Measurements from ENCODE around the gene DES.

DES gene

GRCh38 chr2:219468410-219469185 lies 50.4 kb downstream of the DES start:
- Histone ChIP-seq H3K4ac (ENCODE audit: low read length) (peak overlapping the region; percentile 53), H3K23ac (ENCODE audit: low read depth, low read length, poor library complexity) (peak overlapping the region; percentile 83), H3K36me3 (replicated peaks in 1 of 2; ENCODE audit: control insufficient read depth in 2 of 2, insufficient read depth in 2 of 2, low read length in 2 of 2) (no peaks in the 10 kb centered on the region), H2AFZ (ENCODE audit: low read length) (no peak overlapping the region), H4K8ac (ENCODE audit: low read depth, low read length) (no peak overlapping the region), H4K91ac (ENCODE audit: low read depth, low read length, poor library complexity) (no peak overlapping the region), H3K4me2 (ENCODE audit: insufficient read depth, low read length, poor library complexity, severe bottlenecking) (no peak overlapping the region), H3K9ac (ENCODE audit: low read depth, low read length, poor library complexity) (no peak overlapping the region), H2BK15ac (ENCODE audit: low read length) (no peak overlapping the region), H3K18ac (ENCODE audit: low read length) (peak overlapping the region; percentile 17), H3K27me3 (ENCODE audit: control insufficient read depth in 3 of 3, insufficient read depth in 3 of 3, low read depth in 1 of 3, low read length in 3 of 3) (no peaks in the 10 kb centered on the region), H3K79me1 (ENCODE audit: low read depth, low read length) (peaks cover 5% of the 10 kb centered on the region), H3K9me3 (replicated peaks in 1 of 2; ENCODE audit: control insufficient read depth in 2 of 2, insufficient read depth in 1 of 2, low read depth in 1 of 2, low read length in 2 of 2) (no peaks in the 10 kb centered on the region), H2BK5ac (ENCODE audit: low read length) (no peak overlapping the region), H3K4me3 (ENCODE audit: low read length in 2 of 2) (no peak overlapping the region), H2AK5ac (ENCODE audit: low read depth, low read length) (no peak overlapping the region), H3K27ac (replicated peaks; ENCODE audit: low read length) (no peak overlapping the region), H2BK12ac (ENCODE audit: low read length) (no peak overlapping the region), H3K14ac (ENCODE audit: low read length) (no peak overlapping the region), H2BK120ac (ENCODE audit: low read depth, low read length) (no peak overlapping the region), H3K4me1 (ENCODE audit: control insufficient read depth in 2 of 2, insufficient read depth in 1 of 2, low read depth in 1 of 2, low read length in 2 of 2) (peaks cover 0 to 2% of the 10 kb centered on the region in 2 donors)
- WGBS, 2 donors (ENCODE audit: extremely low coverage in 2 of 2, insufficient read length in 2 of 2, insufficient replicate concordance in 1 of 2) = no CpG with 5 or more reads among the region's 23 CpGs
- DNase-seq (ENCODE audit: low spot score) = no peak

- peaks cover 0 to 2% of the 10 kb centered on the region in 2 donors for H3K4me1 ChIP-seq (ENCODE audit: control insufficient read depth in 2 of 2, insufficient read depth in 1 of 2, low read depth in 1 of 2, low read length in 2 of 2)
- H2BK5ac ChIP-seq (ENCODE audit: low read length) = no peak overlapping the region
- H3K4me2 ChIP-seq (ENCODE audit: insufficient read depth, low read length, poor library complexity, severe bottlenecking) = no peak overlapping the region
- no peak for DNase-seq (ENCODE audit: low spot score)
- H2AK5ac ChIP-seq (ENCODE audit: low read depth, low read length) = no peak overlapping the region
- H3K27ac ChIP-seq (replicated peaks; ENCODE audit: low read length) = no peak overlapping the region
- no peak overlapping the region for H4K91ac ChIP-seq (ENCODE audit: low read depth, low read length, poor library complexity)
- H3K9me3 ChIP-seq (replicated peaks in 1 of 2; ENCODE audit: control insufficient read depth in 2 of 2, insufficient read depth in 1 of 2, low read depth in 1 of 2, low read length in 2 of 2) = no peaks in the 10 kb centered on the region
- H3K18ac ChIP-seq (ENCODE audit: low read length) = no peak overlapping the region
- no CpG with 5 or more reads among the region's 16 CpGs for WGBS, 2 donors (ENCODE audit: extremely low coverage in 2 of 2, insufficient read length in 2 of 2, insufficient replicate concordance in 1 of 2)
- H3K36me3 ChIP-seq (replicated peaks in 1 of 2; ENCODE audit: control insufficient read depth in 2 of 2, insufficient read depth in 2 of 2, low read length in 2 of 2) = no peaks in the 10 kb centered on the region
- no peak overlapping the region for H3K9ac ChIP-seq (ENCODE audit: low read depth, low read length, poor library complexity)
- no peak overlapping the region for H2BK15ac ChIP-seq (ENCODE audit: low read length)
- no peaks in the 10 kb centered on the region for H3K27me3 ChIP-seq (ENCODE audit: control insufficient read depth in 3 of 3, insufficient read depth in 3 of 3, low read depth in 1 of 3, low read length in 3 of 3)
- H4K8ac ChIP-seq (ENCODE audit: low read depth, low read length) = no peak overlapping the region
- no peak overlapping the region for H3K4ac ChIP-seq (ENCODE audit: low read length)
- no peak overlapping the region for H3K14ac ChIP-seq (ENCODE audit: low read length)
- H3K4me3 ChIP-seq (ENCODE audit: low read length in 2 of 2) = no peak overlapping the region
- peaks cover 5% of the 10 kb centered on the region for H3K79me1 ChIP-seq (ENCODE audit: low read depth, low read length)
- H2AFZ ChIP-seq (ENCODE audit: low read length) = no peak overlapping the region
- H3K23ac ChIP-seq (ENCODE audit: low read depth, low read length, poor library complexity) = peak overlapping the region; percentile 83
- H2BK12ac ChIP-seq (ENCODE audit: low read length) = no peak overlapping the region
- no peak overlapping the region for H2BK120ac ChIP-seq (ENCODE audit: low read depth, low read length)
Observed at GRCh38 chr2:219469186-219469724, 51.1 kb downstream of the DES start.

GRCh38 chr2:219470429-219470828 lies 52.3 kb downstream of the DES start:
- no peak overlapping the region for H4K8ac ChIP-seq (ENCODE audit: low read depth, low read length)
- no peak for DNase-seq (ENCODE audit: low spot score)

More at GRCh38 chr2:219470429-219470828, 52.3 kb downstream of the DES start:
- peaks cover under 1 to 2% of the 10 kb centered on the region in 2 donors for H3K4me1 ChIP-seq (ENCODE audit: control insufficient read depth in 2 of 2, insufficient read depth in 1 of 2, low read depth in 1 of 2, low read length in 2 of 2)
- H2BK5ac ChIP-seq (ENCODE audit: low read length) = no peak overlapping the region
- H4K91ac ChIP-seq (ENCODE audit: low read depth, low read length, poor library complexity) = no peak overlapping the region
- H3K23ac ChIP-seq (ENCODE audit: low read depth, low read length, poor library complexity) = no peak overlapping the region
- no peaks in the 10 kb centered on the region for H3K9me3 ChIP-seq (replicated peaks in 1 of 2; ENCODE audit: control insufficient read depth in 2 of 2, insufficient read depth in 1 of 2, low read depth in 1 of 2, low read length in 2 of 2)
- no peak overlapping the region for H3K27ac ChIP-seq (replicated peaks; ENCODE audit: low read length)
- H2AK5ac ChIP-seq (ENCODE audit: low read depth, low read length) = no peak overlapping the region
- no peak overlapping the region for H2BK120ac ChIP-seq (ENCODE audit: low read depth, low read length)
- H3K9ac ChIP-seq (ENCODE audit: low read depth, low read length, poor library complexity) = no peak overlapping the region
- H3K27me3 ChIP-seq (ENCODE audit: control insufficient read depth in 3 of 3, insufficient read depth in 3 of 3, low read depth in 1 of 3, low read length in 3 of 3) = peaks cover 0 to 2% (median 0%) of the 10 kb centered on the region in 3 experiments
- H3K14ac ChIP-seq (ENCODE audit: low read length) = no peak overlapping the region
- H2AFZ ChIP-seq (ENCODE audit: low read length) = no peak overlapping the region
- no peak overlapping the region for H3K4ac ChIP-seq (ENCODE audit: low read length)
- H3K36me3 ChIP-seq (replicated peaks in 1 of 2; ENCODE audit: control insufficient read depth in 2 of 2, insufficient read depth in 2 of 2, low read length in 2 of 2) = no peaks in the 10 kb centered on the region
- no peak overlapping the region for H3K18ac ChIP-seq (ENCODE audit: low read length)
- H3K4me2 ChIP-seq (ENCODE audit: insufficient read depth, low read length, poor library complexity, severe bottlenecking) = no peak overlapping the region
- H2BK12ac ChIP-seq (ENCODE audit: low read length) = no peak overlapping the region
- no peak overlapping the region for H3K4me3 ChIP-seq (ENCODE audit: low read length in 2 of 2)
- no CpG with 5 or more reads among the region's 4 CpGs for WGBS, 2 donors (ENCODE audit: extremely low coverage in 2 of 2, insufficient read length in 2 of 2, insufficient replicate concordance in 1 of 2)
- peaks cover 5% of the 10 kb centered on the region for H3K79me1 ChIP-seq (ENCODE audit: low read depth, low read length)
- H2BK15ac ChIP-seq (ENCODE audit: low read length) = no peak overlapping the region
